Prostate gland (tissue), 2 donors: ENCODE data around the gene FAM43A.

ENCODE experiments used
- POLR2A ChIP-seq: fragments of 450-650 bp; IDR thresholded peaks from one replicate; pipeline ENCODE4 v1.6.1; 2016; ENCODE audit warnings: antibody characterized with exemption, mild to moderate bottlenecking
- POLR2AphosphoS5 ChIP-seq: sonication (generic); formaldehyde crosslinking; IDR thresholded peaks from one replicate; pipeline ENCODE4 v1.6.1; 2017; ENCODE audit warnings: antibody characterized with exemption
- TF ChIP-seq, protein P1 (sequence below), 4 experiments: fragments of 200-600 bp in 2 of 4; fragments of 450-650 bp in 2 of 4; sonication (generic) in 2 of 4; IDR thresholded peaks; 1 replicate in 3 of 4; 2 replicates in 1 of 4; pipeline ENCODE4 v1.5.1; 2016 to 2019; ENCODE audit warnings: antibody characterized with exemption in 4 of 4, mild to moderate bottlenecking in 2 of 4, moderate library complexity in 2 of 4

- TF ChIP-seq, protein P1, sequence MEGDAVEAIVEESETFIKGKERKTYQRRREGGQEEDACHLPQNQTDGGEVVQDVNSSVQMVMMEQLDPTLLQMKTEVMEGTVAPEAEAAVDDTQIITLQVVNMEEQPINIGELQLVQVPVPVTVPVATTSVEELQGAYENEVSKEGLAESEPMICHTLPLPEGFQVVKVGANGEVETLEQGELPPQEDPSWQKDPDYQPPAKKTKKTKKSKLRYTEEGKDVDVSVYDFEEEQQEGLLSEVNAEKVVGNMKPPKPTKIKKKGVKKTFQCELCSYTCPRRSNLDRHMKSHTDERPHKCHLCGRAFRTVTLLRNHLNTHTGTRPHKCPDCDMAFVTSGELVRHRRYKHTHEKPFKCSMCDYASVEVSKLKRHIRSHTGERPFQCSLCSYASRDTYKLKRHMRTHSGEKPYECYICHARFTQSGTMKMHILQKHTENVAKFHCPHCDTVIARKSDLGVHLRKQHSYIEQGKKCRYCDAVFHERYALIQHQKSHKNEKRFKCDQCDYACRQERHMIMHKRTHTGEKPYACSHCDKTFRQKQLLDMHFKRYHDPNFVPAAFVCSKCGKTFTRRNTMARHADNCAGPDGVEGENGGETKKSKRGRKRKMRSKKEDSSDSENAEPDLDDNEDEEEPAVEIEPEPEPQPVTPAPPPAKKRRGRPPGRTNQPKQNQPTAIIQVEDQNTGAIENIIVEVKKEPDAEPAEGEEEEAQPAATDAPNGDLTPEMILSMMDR (IDR thresholded peaks at IDR 0.05): no peak
- no peak for TF ChIP-seq POLR2A
- TF ChIP-seq POLR2AphosphoS5: no peak
These were observed 16.9 kb downstream of the FAM43A start for GRCh38 chr3:194702545-194702944.
